Nephron progenitor cell (in vitro differentiated cells): Measurements from ENCODE around the gene HCRTR1.

Source experiments
- DNase-seq: peaks from one replicate; pipeline ENCODE4 v3.0.0; 2021
- H3K27ac Mint-ChIP-seq: 2 replicates; pipeline ENCODE4 v1.8.0; 2021; ENCODE audit warnings: mild to moderate bottlenecking, moderate library complexity, mixed read lengths
- H3K27me3 Mint-ChIP-seq: 2 replicates; pipeline ENCODE4 v1.8.0; 2021; ENCODE audit warnings: mild to moderate bottlenecking, low read depth, mixed read lengths; ENCODE audit not compliant: poor library complexity
- H3K36me3 Mint-ChIP-seq: 2 replicates; pipeline ENCODE4 v1.8.0; 2021; ENCODE audit warnings: low read depth, mixed read lengths
- H3K4me1 Mint-ChIP-seq: 2 replicates; pipeline ENCODE4 v1.8.0; 2021; ENCODE audit warnings: mixed read lengths
- H3K4me3 Mint-ChIP-seq: 2 replicates; pipeline ENCODE4 v1.8.0; 2021; ENCODE audit warnings: mild to moderate bottlenecking, moderate library complexity, mixed read lengths
- H3K9me3 Mint-ChIP-seq: 2 replicates; pipeline ENCODE4 v1.8.0; 2021; ENCODE audit warnings: mild to moderate bottlenecking, moderate library complexity, mixed read lengths
- TF ChIP-seq, protein P1 (sequence below): fragments of 200-600 bp; sonication (generic); IDR thresholded peaks from 2 replicates; pipeline ENCODE4 v1.5.0; 2021; ENCODE audit warnings: antibody characterized with exemption

HCRTR1 gene

GRCh38 chr1:31570906-31571305 lies 46.6 kb upstream of the HCRTR1 start:
- Mint-ChIP-seq H3K36me3 (no peaks in the 10 kb centered on the region), H3K27me3 (peaks cover 54% of the 10 kb centered on the region), H3K4me1 (peaks cover 32% of the 10 kb centered on the region), H3K9me3 (no peaks in the 10 kb centered on the region), H3K27ac (no peak overlapping the region), H3K4me3 (no peak overlapping the region)
- DNase-seq: no peak
- TF ChIP-seq, protein P1, sequence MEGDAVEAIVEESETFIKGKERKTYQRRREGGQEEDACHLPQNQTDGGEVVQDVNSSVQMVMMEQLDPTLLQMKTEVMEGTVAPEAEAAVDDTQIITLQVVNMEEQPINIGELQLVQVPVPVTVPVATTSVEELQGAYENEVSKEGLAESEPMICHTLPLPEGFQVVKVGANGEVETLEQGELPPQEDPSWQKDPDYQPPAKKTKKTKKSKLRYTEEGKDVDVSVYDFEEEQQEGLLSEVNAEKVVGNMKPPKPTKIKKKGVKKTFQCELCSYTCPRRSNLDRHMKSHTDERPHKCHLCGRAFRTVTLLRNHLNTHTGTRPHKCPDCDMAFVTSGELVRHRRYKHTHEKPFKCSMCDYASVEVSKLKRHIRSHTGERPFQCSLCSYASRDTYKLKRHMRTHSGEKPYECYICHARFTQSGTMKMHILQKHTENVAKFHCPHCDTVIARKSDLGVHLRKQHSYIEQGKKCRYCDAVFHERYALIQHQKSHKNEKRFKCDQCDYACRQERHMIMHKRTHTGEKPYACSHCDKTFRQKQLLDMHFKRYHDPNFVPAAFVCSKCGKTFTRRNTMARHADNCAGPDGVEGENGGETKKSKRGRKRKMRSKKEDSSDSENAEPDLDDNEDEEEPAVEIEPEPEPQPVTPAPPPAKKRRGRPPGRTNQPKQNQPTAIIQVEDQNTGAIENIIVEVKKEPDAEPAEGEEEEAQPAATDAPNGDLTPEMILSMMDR: no peak

- Mint-ChIP-seq H3K4me3 (no peak overlapping the region), H3K9me3 (no peaks in the 10 kb centered on the region), H3K27me3 (peaks cover 61% of the 10 kb centered on the region), H3K27ac (no peak overlapping the region), H3K36me3 (no peaks in the 10 kb centered on the region), H3K4me1 (peaks cover 39% of the 10 kb centered on the region)
- no peak for DNase-seq
- TF ChIP-seq, protein P1: no peak
Measured at GRCh38 chr1:31571340-31572295, 45.9 kb upstream of the HCRTR1 start.

DNA sequence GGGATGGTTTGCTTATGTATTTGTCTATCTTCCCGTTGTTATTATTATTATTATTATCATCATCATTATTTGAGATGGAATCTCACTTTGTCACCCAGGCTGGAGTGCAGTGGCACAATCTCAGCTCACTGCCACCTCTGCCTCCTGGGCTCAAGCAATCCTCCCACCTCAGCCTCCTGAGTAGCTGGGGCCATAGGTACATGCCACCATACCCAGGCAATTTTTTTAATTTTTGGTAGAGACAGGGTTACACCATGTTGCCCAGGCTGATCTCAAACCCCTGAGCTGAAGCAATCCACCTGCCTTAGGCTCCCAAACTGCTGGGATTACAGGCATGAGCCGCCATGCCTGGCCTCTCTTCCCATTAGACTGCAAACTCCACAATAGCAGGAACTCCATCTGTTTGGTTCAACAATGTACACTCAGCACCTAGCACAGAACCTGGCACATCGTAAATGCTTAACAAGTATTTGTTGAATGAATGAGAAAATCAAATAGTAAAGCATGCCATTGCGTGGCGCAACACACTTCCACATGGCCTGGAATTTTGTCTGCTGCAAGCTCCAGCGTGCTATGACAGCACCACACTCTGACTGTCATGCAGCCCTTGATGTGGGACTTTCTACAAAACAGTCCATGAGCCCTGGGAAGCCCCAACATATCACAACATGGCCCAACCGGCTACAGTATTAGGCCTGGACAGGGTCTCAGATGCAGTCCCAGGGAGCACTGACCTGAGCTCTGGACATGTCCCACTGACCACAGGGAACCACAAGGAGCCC lies 45.0 kb upstream of the HCRTR1 start:
- no peaks in the 10 kb centered on the region for H3K36me3 Mint-ChIP-seq
- DNase-seq: no peak
- no peak overlapping the region for H3K27ac Mint-ChIP-seq
- H3K27me3 Mint-ChIP-seq: peaks cover 61% of the 10 kb centered on the region
- TF ChIP-seq, protein P1: no peak
- no peak overlapping the region for H3K4me3 Mint-ChIP-seq
- H3K4me1 Mint-ChIP-seq: peaks cover 40% of the 10 kb centered on the region
- H3K9me3 Mint-ChIP-seq: no peaks in the 10 kb centered on the region

GRCh38 chr1:31573261-31573660 lies 44.2 kb upstream of the HCRTR1 start:
- Mint-ChIP-seq H3K27ac (no peak overlapping the region), H3K27me3 (peaks cover 57% of the 10 kb centered on the region), H3K4me1 (peaks cover 40% of the 10 kb centered on the region), H3K36me3 (no peaks in the 10 kb centered on the region), H3K4me3 (no peak overlapping the region), H3K9me3 (no peaks in the 10 kb centered on the region)
- TF ChIP-seq, protein P1: no peak
- DNase-seq: no peak

DNA sequence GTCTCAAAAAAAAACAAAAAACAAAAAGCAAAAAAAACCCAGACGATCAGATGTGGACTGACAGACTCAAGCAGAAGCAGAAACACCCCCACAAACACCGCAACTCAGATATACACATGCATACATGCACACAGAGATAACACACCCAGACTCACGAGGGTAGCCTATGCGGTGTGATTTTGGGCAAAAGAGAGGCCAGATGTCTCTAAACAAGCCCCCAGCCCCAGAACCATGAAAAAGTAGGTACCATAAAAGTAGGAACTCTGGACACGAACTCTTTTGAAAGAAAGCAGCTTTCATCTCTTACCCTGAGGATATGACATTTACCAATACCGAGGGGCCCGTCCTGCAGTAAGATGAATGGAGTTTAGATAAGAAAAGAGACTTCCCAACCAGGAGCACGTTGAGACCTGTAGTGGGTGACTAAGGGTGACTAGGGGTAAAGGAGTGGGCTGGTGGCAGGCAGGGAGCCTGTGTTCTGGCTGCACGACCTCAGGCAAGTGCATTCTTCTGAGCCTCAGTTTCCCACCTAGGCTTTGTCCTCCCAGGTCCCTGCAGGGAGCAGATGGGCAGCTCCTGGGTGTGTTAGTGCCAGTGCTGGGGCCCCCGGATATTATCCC lies 42.6 kb upstream of the HCRTR1 start:
- H3K9me3 Mint-ChIP-seq: no peaks in the 10 kb centered on the region
- no peak overlapping the region for H3K27ac Mint-ChIP-seq
- no peak overlapping the region for H3K4me3 Mint-ChIP-seq
- TF ChIP-seq, protein P1: no peak
- no peaks in the 10 kb centered on the region for H3K36me3 Mint-ChIP-seq
- H3K4me1 Mint-ChIP-seq: peaks cover 27% of the 10 kb centered on the region
- DNase-seq: no peak
- peaks cover 54% of the 10 kb centered on the region for H3K27me3 Mint-ChIP-seq
